WTC11 (cell line): Measurements from ENCODE around the gene TNXB.

Experiments
- ATF2 ChIP-seq: sonication (generic); formaldehyde crosslinking; IDR thresholded peaks from 2 replicates; pipeline ENCODE4 v1.8.1; 2022; ENCODE audit warnings: low read depth, missing genetic modification reagents, borderline replicate concordance
- OVOL2 ChIP-seq: fragments of 250-450 bp; sonication (Bioruptor Pico); IDR thresholded peaks from 2 replicates; pipeline ENCODE4 v1.9.0; 2021; ENCODE audit warnings: mild to moderate bottlenecking, borderline replicate concordance

- TF ChIP-seq ATF2 (CRISPR knock-in tag) (no peak), OVOL2 (CRISPR knock-in tag) (no peak)
Measured at GRCh38 chr6:32151181-32151862, 42.2 kb upstream of the TNXB start.
